GM18498 (cell line): ENCODE results near the gene NCEH1.
"Not testable (repeated sequence)": the region's sequence is repeated elsewhere in the genome, so short reads cannot be mapped to it uniquely, and the experiment has no call there.

Experiments used
- ATAC-seq: cut with Tn5 transposase; IDR thresholded peaks from one replicate; pipeline ENCODE4 v1.9.1; 2021; ENCODE audit warnings: mild to moderate bottlenecking, moderate library complexity; ENCODE audit not compliant: unreplicated experiment

The NCEH1 gene

GRCh38 chr3:172708921-172709773 lies 1.7 kb downstream of the NCEH1 start:
- ATAC-seq = no peak

GRCh38 chr3:172707967-172708366 lies 2.9 kb downstream of the NCEH1 start:
- ATAC-seq = no peak

- no peak for ATAC-seq
Measured at GRCh38 chr3:172707030-172707429, 3.8 kb downstream of the NCEH1 start.

- no peak for ATAC-seq
Measured at GRCh38 chr3:172705170-172705569, 5.7 kb downstream of the NCEH1 start.

- no peak for ATAC-seq
Measured at GRCh38 chr3:172704001-172704400, 6.9 kb downstream of the NCEH1 start.

GRCh38 chr3:172702731-172703130 lies 8.1 kb downstream of the NCEH1 start:
- ATAC-seq = not testable (repeated sequence)

GRCh38 chr3:172702256-172702655 lies 8.6 kb downstream of the NCEH1 start:
- no peak for ATAC-seq

- ATAC-seq = no peak
Measured at GRCh38 chr3:172701751-172702150, 9.1 kb downstream of the NCEH1 start.

GRCh38 chr3:172700936-172701455 lies 9.9 kb downstream of the NCEH1 start:
- ATAC-seq = no peak

- ATAC-seq = no peak
Measured at GRCh38 chr3:172700256-172700655, 10.6 kb downstream of the NCEH1 start.

- ATAC-seq = no peak
Measured at GRCh38 chr3:172699031-172699430, 11.8 kb downstream of the NCEH1 start.

GRCh38 chr3:172698631-172699030 lies 12.2 kb downstream of the NCEH1 start:
- ATAC-seq = no peak

- ATAC-seq = no peak
Measured at GRCh38 chr3:172697558-172697957, 13.3 kb downstream of the NCEH1 start.

- no peak for ATAC-seq
Measured at GRCh38 chr3:172696357-172696756, 14.5 kb downstream of the NCEH1 start.

GRCh38 chr3:172694573-172695246 lies 16.2 kb downstream of the NCEH1 start:
- no peak for ATAC-seq

- ATAC-seq = peak; percentile 83
Measured at GRCh38 chr3:172692751-172693338, 18.0 kb downstream of the NCEH1 start.

- ATAC-seq = no peak
Measured at GRCh38 chr3:172690936-172691335, 19.9 kb downstream of the NCEH1 start.

- ATAC-seq = no peak
Measured at GRCh38 chr3:172688588-172688987, 22.3 kb downstream of the NCEH1 start.

GRCh38 chr3:172687501-172687900 lies 23.4 kb downstream of the NCEH1 start:
- ATAC-seq = no peak

- ATAC-seq = peak; percentile 48
Measured at GRCh38 chr3:172685331-172686214, 25.3 kb downstream of the NCEH1 start.

GRCh38 chr3:172680684-172681083 lies 30.2 kb downstream of the NCEH1 start:
- no peak for ATAC-seq
